Measurements from ENCODE around the gene SMIM28.

SMIM28 gene

DNA sequence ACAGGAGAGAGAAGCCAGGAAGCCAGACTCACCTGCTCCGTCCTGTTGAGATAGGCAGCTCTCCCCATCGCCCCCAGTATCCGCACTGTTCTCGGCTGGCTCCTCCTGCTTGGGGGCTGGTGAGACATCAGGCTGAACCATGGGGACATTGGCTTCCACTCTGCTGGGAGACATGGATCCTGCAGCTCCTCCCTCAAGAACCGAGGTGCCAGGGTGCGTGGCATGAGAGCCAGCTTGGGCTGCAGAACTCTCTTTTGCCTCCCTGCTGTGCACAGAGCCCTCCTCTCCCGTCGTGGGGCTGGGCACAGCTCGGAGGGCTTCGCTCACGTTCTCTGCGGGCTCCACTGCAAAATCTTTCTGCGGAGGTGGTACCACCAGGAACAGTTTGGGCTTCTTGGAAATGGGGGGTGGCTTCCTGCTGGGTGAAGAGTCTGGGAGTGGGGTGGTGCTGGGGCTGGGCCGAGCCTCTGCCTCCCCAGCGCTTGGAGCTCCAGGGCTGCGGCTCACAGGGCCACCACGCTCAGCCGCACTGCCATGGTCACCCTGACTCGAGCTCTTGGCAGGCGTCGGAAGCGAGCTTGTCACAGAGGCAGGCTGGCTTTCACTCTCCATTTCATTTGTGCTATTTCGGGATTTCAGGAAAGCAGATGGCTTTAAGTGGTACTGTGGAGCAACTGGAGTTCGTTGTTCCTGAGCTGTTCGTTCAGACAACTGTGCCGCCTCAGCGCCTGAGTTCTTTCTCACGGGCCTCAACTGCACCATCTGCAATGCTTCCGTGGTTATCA, 52.8 kb downstream of the SMIM28 start:
- no peak for DNase-seq (ENCODE audit: low read depth)

DNA sequence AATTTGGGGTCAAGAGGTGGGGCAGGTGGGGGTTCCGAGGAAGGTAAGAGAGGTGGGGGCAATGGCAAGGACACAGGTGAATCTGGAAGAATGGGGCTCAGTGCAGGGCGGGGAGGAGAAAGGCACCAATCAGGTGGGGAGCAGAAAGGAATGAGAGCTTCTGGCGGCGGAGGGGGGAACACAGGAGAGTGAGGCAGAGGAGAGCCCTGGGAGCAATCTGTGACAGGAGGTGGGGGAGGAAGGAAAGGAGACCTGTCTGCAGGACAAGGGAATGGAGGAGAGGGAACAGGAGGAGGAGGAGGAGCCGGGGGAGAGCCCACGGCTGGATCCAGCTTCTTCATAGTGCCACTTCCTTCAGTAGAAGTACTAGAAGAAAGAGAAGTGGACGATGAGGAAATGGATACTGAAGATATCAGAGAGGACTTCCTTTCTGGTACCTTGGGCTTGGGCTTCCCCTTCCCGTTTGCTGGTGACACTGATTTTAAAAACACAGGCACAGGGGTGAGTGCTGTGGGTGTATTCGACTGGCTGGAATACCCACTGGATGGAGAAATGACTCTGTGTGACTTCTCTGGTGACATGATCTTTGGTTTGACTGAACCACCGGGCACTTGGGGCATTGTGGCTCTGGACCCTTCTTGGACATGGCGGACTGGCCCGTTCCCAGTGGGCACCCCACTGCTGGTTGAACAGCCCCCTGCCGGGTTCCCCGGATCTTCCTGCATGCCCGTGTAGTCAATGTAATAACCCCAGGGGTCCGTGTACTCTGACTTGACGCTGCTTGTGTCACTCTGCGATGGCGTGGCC, 53.8 kb downstream of the SMIM28 start:
- no peak for DNase-seq (ENCODE audit: low read depth)

DNA sequence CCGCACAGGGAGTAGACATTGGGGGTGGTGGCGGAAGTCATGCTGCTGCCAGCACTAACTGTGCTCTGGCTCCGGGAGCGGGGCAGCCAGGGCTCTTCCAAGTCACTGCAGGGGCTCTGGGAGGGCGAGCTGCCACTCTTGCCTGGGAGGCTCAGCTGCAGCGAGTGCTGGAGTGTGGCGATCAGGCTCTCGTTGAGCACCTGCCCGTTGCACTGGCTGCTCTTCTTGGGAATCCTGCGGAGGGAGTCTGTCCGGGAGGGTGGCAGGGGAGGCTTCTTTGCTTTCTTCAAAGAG, 54.3 kb downstream of the SMIM28 start:
- no peak for DNase-seq (ENCODE audit: low read depth)

Measured in non-pigmented ciliary epithelial cell (primary cell).